PC-9 (cell line): ENCODE data around the gene RPL7A. TPM values are rescaled to one million over a fixed set of nuclear protein-coding genes. Genes with fewer than 3 reads are reported as not detected.

Experiments
- BruUV-seq: library from RNA; stranded (reverse); fragments of 400-500 nt; replicated peaks from 2 replicates; lab custom pipeline; 2021; lab: Mats Ljungman, UMichigan
- CTCF ChIA-PET: fragments of 300-600 bp; sonication (Branson Sonifier 250); formaldehyde crosslinking; loops from one replicate; lab custom pipeline; 2022; ENCODE audit warnings: antibody characterized with exemption; lab: Charles Lee
- POLR2A ChIA-PET: fragments of 300-600 bp; sonication (Branson Sonifier 250); formaldehyde crosslinking; loops from one replicate; lab custom pipeline; 2022; ENCODE audit warnings: antibody characterized with exemption; ENCODE audit not compliant: unreplicated experiment; lab: Charles Lee
- DNase-seq, 2 experiments: peaks; one replicate each; pipeline versions ENCODE4 v3.0.0 to v3.0.0-alpha.2; 2015 to 2022; ENCODE audit warnings: mixed read lengths in 1 of 2
- H2AFZ ChIP-seq: fragments of 200-600 bp; sonication (generic); 2 replicates; pipeline ENCODE4 v1.8.1; 2017; ENCODE audit warnings: antibody characterized with exemption
- H3F3A ChIP-seq: fragments of 200-600 bp; sonication (generic); 2 replicates; pipeline ENCODE4 v1.8.1; 2017; ENCODE audit warnings: antibody characterized with exemption, mild to moderate bottlenecking, low read depth; ENCODE audit not compliant: insufficient read depth
- H3K27ac ChIP-seq: fragments of 200-600 bp; sonication (generic); 2 replicates; pipeline ENCODE4 v1.6.1; 2016; ENCODE audit warnings: mixed run types
- H3K27me3 ChIP-seq: fragments of 200-600 bp; sonication (generic); 2 replicates; pipeline ENCODE4 v1.6.1; 2016; ENCODE audit warnings: low read depth, mixed run types; ENCODE audit not compliant: insufficient read depth
- H3K36me3 ChIP-seq: fragments of 200-600 bp; sonication (generic); 2 replicates; pipeline ENCODE4 v1.6.1; 2016; ENCODE audit warnings: low read depth, mixed run types
- H3K4me1 ChIP-seq: fragments of 200-600 bp; sonication (generic); replicated peaks from 2 replicates; pipeline ENCODE4 v1.6.1; 2016; ENCODE audit warnings: mixed run types; ENCODE audit not compliant: insufficient read depth
- H3K4me2 ChIP-seq: fragments of 200-600 bp; sonication (generic); 2 replicates; pipeline ENCODE4 v1.6.1; 2017; ENCODE audit warnings: mixed run types
- H3K4me3 ChIP-seq: fragments of 200-600 bp; sonication (generic); 2 replicates; pipeline ENCODE4 v1.6.1; 2016; ENCODE audit warnings: mixed run types
- H3K79me2 ChIP-seq: fragments of 200-600 bp; sonication (generic); 2 replicates; pipeline ENCODE4 v1.6.1; 2017; ENCODE audit warnings: low read depth, mixed run types
- H3K9me2 ChIP-seq: fragments of 200-600 bp; sonication (generic); 2 replicates; pipeline ENCODE4 v1.8.1; 2017; ENCODE audit warnings: mild to moderate bottlenecking; ENCODE audit not compliant: insufficient read depth
- H3K9me3 ChIP-seq: fragments of 200-600 bp; sonication (generic); 2 replicates; pipeline ENCODE4 v1.8.1; 2016; ENCODE audit warnings: low read depth; ENCODE audit not compliant: insufficient read depth
- H4K20me1 ChIP-seq: fragments of 200-600 bp; sonication (generic); 2 replicates; pipeline ENCODE4 v1.8.1; 2017; ENCODE audit not compliant: insufficient read depth
- CTCF ChIP-seq: fragments of 200-600 bp; sonication (generic); conservative IDR thresholded peaks from 2 replicates; pipeline ENCODE4 v1.6.1; 2017; ENCODE audit warnings: mixed run types, antibody characterized with exemption, mild to moderate bottlenecking, moderate library complexity
- EZH2 ChIP-seq: fragments of 200-600 bp; sonication (generic); IDR thresholded peaks from 2 replicates; pipeline ENCODE4 v1.8.0; 2017; ENCODE audit warnings: antibody characterized with exemption, low read depth
- intact Hi-C: fragments of 100-400 bp; cut with micrococcal nuclease; formaldehyde crosslinking; loops from one replicate; pipeline ENCODE4 v1.10.0; 2022; ENCODE audit not compliant: unreplicated experiment
- total RNA-seq: library from RNA; stranded (reverse); gene quantifications from 2 replicates; pipeline ENCODE4 v1.2.3, GENCODE V29; 2021

Gene RPL7A
- total RNA-seq, 1 experiment from 2014 or later: 2,381 TPM

- no peaks in the 10 kb centered on the region for H3K27me3 ChIP-seq
- no peak for DNase-seq
These were observed 14.5 kb downstream of the RPL7A start for GRCh38 chr9:133362359-133363044.

DNA sequence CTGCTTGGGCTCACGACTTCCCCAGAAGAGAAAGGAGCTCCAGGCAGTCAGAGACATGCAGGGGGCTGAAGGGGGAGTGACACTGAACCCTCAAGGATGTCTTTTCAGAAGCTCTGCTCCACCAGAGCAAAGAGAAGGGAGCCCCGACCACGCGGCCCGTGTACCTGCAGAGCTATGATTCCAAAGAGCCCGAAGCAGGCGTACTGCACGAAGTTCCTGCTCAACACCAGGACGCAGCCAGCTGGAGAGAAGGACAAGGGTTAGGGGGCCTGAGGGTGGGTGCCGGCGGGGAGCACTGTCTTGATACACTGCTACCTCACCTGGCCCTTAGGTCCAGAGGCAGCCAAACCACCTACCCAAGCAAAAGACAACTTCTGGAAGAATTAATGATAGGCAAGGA lies 18.4 kb downstream of the RPL7A start:
- no peak overlapping the region for H3K4me2 ChIP-seq
- H3K27me3 ChIP-seq: no peaks in the 10 kb centered on the region
- peaks cover 38% of the 10 kb centered on the region for H3K36me3 ChIP-seq
- no peak overlapping the region for H3K27ac ChIP-seq
- no peaks in the 10 kb centered on the region for H3K9me2 ChIP-seq
- peaks cover 96% of the 10 kb centered on the region for H4K20me1 ChIP-seq
- ChIA-PET POLR2A (no interaction called here), CTCF (interaction anchor here (0.6 kb wide), 1 partner anchor 119 kb away, joined by 3 read pairs; no protein-coding TSS in a partner anchor)
- no TSS peak for BruUV-seq
- H3K9me3 ChIP-seq: no peaks in the 10 kb centered on the region
- intact Hi-C loops: no loop called here
- TF ChIP-seq EZH2 (no peak), CTCF (no peak)
- DNase-seq: no peak
- no peaks in the 10 kb centered on the region for H3K4me1 ChIP-seq
- H2AFZ ChIP-seq: no peak overlapping the region
- no peak overlapping the region for H3K4me3 ChIP-seq
- H3K79me2 ChIP-seq: peaks cover 46% of the 10 kb centered on the region
- peaks cover 29% of the 10 kb centered on the region for H3F3A ChIP-seq

More at GRCh38 chr9:133362359-133363044, 14.5 kb downstream of the RPL7A start:
- Histone ChIP-seq H2AFZ (no peak overlapping the region), H3K79me2 (peaks cover 8% of the 10 kb centered on the region; the same call in 1 of the 2 replicates), H3K4me2 (no peak overlapping the region), H3K9me2 (no peaks in the 10 kb centered on the region), H3K4me3 (no peak overlapping the region), H3F3A (peaks cover 36% of the 10 kb centered on the region), H3K36me3 (peaks cover 39% of the 10 kb centered on the region), H4K20me1 (peaks cover 74% of the 10 kb centered on the region), H3K9me3 (no peaks in the 10 kb centered on the region), H3K4me1 (peaks cover 2% of the 10 kb centered on the region), H3K27ac (no peak overlapping the region)
- intact Hi-C loops: no loop called here
- no peak for TF ChIP-seq EZH2
- TF ChIP-seq CTCF: no peak
- ChIA-PET POLR2A (no interaction called here), CTCF (interaction anchor here (0.5 kb wide), 1 partner anchor 177 kb away, joined by 3 read pairs; no protein-coding TSS in a partner anchor)
- TSS peak; percentile 13 for BruUV-seq

GRCh38 chr9:133367221-133367620 lies 19.2 kb downstream of the RPL7A start:
- no peaks in the 10 kb centered on the region for H3K9me3 ChIP-seq
- no peak for DNase-seq
- peaks cover 96% of the 10 kb centered on the region for H4K20me1 ChIP-seq
- BruUV-seq: no TSS peak
- H3K79me2 ChIP-seq: peaks cover 53% of the 10 kb centered on the region
- peaks cover 32% of the 10 kb centered on the region for H3K36me3 ChIP-seq
- H2AFZ ChIP-seq: no peak overlapping the region
- H3K27ac ChIP-seq: no peak overlapping the region
- no peak for TF ChIP-seq CTCF
- no peak for TF ChIP-seq EZH2
- peaks cover 21% of the 10 kb centered on the region; the same call in 1 of the 2 replicates for H3F3A ChIP-seq
- intact Hi-C loops: no loop called here
- CTCF ChIA-PET: no interaction called here
- H3K4me1 ChIP-seq: no peaks in the 10 kb centered on the region
- no peak overlapping the region for H3K4me2 ChIP-seq
- no peaks in the 10 kb centered on the region for H3K9me2 ChIP-seq
- no peak overlapping the region for H3K4me3 ChIP-seq
- POLR2A ChIA-PET: no interaction called here
- no peaks in the 10 kb centered on the region for H3K27me3 ChIP-seq
